Measurements from ENCODE around the gene SLC32A1.

Gene SLC32A1

GRCh38 chr20:38676576-38676975 lies 47.7 kb upstream of the SLC32A1 start:
- TF ChIP-seq ESRRG (CRISPR knock-in tag; IDR thresholded peaks at IDR 0.05) (no peak), ZNF565 (CRISPR knock-in tag; conservative IDR thresholded peaks at IDR 0.05; ENCODE audit: low read depth) (no peak)
- ATAC-seq: no peak

- TF ChIP-seq ZFP3 (CRISPR knock-in tag; IDR thresholded peaks at IDR 0.05) (0 out of 2 replicates have a peak, but pooled peaks have one; percentile 29), SNAI2 (CRISPR knock-in tag; IDR thresholded peaks at IDR 0.05) (0 out of 2 replicates have a peak, but pooled peaks have one; percentile 63), CSDC2 (CRISPR knock-in tag; IDR thresholded peaks at IDR 0.05) (peak; percentile 84; the same call in 1 of the 2 replicates)
- TF ChIP-seq, protein P1, sequence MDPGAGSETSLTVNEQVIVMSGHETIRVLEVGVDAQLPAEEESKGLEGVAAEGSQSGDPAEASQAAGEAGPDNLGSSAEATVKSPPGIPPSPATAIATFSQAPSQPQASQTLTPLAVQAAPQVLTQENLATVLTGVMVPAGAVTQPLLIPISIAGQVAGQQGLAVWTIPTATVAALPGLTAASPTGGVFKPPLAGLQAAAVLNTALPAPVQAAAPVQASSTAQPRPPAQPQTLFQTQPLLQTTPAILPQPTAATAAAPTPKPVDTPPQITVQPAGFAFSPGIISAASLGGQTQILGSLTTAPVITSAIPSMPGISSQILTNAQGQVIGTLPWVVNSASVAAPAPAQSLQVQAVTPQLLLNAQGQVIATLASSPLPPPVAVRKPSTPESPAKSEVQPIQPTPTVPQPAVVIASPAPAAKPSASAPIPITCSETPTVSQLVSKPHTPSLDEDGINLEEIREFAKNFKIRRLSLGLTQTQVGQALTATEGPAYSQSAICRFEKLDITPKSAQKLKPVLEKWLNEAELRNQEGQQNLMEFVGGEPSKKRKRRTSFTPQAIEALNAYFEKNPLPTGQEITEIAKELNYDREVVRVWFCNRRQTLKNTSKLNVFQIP (CRISPR knock-in tag; IDR thresholded peaks at IDR 0.05; ENCODE audit: borderline replicate concordance, low read depth): no peak
- TF ChIP-seq, protein P2, sequence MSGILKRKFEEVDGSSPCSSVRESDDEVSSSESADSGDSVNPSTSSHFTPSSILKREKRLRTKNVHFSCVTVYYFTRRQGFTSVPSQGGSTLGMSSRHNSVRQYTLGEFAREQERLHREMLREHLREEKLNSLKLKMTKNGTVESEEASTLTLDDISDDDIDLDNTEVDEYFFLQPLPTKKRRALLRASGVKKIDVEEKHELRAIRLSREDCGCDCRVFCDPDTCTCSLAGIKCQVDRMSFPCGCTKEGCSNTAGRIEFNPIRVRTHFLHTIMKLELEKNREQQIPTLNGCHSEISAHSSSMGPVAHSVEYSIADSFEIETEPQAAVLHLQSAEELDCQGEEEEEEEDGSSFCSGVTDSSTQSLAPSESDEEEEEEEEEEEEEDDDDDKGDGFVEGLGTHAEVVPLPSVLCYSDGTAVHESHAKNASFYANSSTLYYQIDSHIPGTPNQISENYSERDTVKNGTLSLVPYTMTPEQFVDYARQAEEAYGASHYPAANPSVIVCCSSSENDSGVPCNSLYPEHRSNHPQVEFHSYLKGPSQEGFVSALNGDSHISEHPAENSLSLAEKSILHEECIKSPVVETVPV (CRISPR knock-in tag; IDR thresholded peaks at IDR 0.05): no peak
- peak; percentile 79 for ATAC-seq
Measured at GRCh38 chr20:38680500-38681306, 43.6 kb upstream of the SLC32A1 start.

GRCh38 chr20:38685271-38685670 lies 39.0 kb upstream of the SLC32A1 start:
- TF ChIP-seq, protein P3, sequence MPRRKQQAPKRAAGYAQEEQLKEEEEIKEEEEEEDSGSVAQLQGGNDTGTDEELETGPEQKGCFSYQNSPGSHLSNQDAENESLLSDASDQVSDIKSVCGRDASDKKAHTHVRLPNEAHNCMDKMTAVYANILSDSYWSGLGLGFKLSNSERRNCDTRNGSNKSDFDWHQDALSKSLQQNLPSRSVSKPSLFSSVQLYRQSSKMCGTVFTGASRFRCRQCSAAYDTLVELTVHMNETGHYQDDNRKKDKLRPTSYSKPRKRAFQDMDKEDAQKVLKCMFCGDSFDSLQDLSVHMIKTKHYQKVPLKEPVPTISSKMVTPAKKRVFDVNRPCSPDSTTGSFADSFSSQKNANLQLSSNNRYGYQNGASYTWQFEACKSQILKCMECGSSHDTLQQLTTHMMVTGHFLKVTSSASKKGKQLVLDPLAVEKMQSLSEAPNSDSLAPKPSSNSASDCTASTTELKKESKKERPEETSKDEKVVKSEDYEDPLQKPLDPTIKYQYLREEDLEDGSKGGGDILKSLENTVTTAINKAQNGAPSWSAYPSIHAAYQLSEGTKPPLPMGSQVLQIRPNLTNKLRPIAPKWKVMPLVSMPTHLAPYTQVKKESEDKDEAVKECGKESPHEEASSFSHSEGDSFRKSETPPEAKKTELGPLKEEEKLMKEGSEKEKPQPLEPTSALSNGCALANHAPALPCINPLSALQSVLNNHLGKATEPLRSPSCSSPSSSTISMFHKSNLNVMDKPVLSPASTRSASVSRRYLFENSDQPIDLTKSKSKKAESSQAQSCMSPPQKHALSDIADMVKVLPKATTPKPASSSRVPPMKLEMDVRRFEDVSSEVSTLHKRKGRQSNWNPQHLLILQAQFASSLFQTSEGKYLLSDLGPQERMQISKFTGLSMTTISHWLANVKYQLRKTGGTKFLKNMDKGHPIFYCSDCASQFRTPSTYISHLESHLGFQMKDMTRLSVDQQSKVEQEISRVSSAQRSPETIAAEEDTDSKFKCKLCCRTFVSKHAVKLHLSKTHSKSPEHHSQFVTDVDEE (CRISPR knock-in tag; IDR thresholded peaks at IDR 0.05): no peak
- TF ChIP-seq SNAI2 (CRISPR knock-in tag; IDR thresholded peaks at IDR 0.05): no peak
- no peak for TF ChIP-seq CSDC2 (CRISPR knock-in tag; IDR thresholded peaks at IDR 0.05)
- TF ChIP-seq ZFP3 (CRISPR knock-in tag; IDR thresholded peaks at IDR 0.05): no peak
- no peak for TF ChIP-seq RARB (CRISPR knock-in tag; IDR thresholded peaks at IDR 0.05)
- TF ChIP-seq TOX (CRISPR knock-in tag; IDR thresholded peaks at IDR 0.05; ENCODE audit: borderline replicate concordance): no peak
- no peak for TF ChIP-seq ISL1 (CRISPR knock-in tag; IDR thresholded peaks at IDR 0.05)
- TF ChIP-seq CREB5 (CRISPR knock-in tag; IDR thresholded peaks at IDR 0.05; ENCODE audit: low read depth): no peak
- TF ChIP-seq ZC3H10 (CRISPR knock-in tag; IDR thresholded peaks at IDR 0.05): no peak
- TF ChIP-seq, protein P2 (CRISPR knock-in tag; IDR thresholded peaks at IDR 0.05): no peak
- no peak for TF ChIP-seq PATZ1 (CRISPR knock-in tag; IDR thresholded peaks at IDR 0.05; ENCODE audit: borderline replicate concordance)
- no peak for TF ChIP-seq PPARA (CRISPR knock-in tag; IDR thresholded peaks at IDR 0.05; ENCODE audit: borderline replicate concordance)
- no peak for TF ChIP-seq TCF4 (CRISPR knock-in tag; IDR thresholded peaks at IDR 0.05; ENCODE audit: borderline replicate concordance)
- TF ChIP-seq, protein P1 (CRISPR knock-in tag; IDR thresholded peaks at IDR 0.05; ENCODE audit: borderline replicate concordance, low read depth): no peak
- no peak for ATAC-seq

Measured in SK-N-SH treated with all-trans-retinoic acid at 6 μM for 48 hours (cell line).